NCI-H2029 (cell line): Measurements from ENCODE around the gene ARHGEF12.

Experiments used
- DNase-seq: peaks from one replicate; lab custom pipeline; 2025; lab: John Stamatoyannopoulos, UW

ARHGEF12 gene

GRCh38 chr11:120342678-120343077 is 6.5 kb downstream of the ARHGEF12 start:
- no peak for DNase-seq

GRCh38 chr11:120343429-120343828 is 7.2 kb downstream of the ARHGEF12 start:
- DNase-seq: no peak

DNA sequence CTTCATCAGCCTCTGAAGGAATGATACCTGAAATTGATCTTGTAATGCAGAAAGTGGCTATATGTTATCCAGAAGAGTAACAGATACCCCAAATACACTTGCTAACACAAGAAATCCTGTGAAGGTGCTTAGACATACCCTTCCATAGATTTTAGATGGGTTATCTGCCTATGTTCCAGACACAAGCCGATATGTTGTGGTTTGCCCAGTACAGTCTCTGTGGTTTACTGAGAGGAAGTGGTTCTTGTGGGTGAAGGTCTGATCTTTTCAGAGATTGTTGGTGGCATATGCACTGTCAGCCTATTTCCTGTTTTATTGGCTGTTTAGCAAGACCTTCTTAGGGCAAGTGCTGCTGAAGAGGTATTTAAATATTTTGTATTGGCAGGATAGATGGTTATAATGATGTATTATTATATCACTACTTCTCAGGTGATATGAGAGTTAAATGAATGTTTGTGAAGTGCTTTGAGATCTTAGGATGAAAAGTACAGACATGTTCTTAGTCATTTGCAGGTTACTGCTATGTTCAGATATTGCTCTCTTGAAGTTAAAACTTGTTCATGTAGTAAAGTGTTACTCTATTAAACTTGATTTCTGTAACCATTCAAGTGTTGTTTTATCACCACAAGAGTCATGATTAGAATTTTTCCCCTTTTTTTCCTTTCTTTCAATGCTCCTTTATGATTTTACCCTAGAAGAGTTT is 8.2 kb downstream of the ARHGEF12 start:
- DNase-seq: peak; percentile 14

- no peak for DNase-seq
Observed at GRCh38 chr11:120346233-120346632, 10.0 kb downstream of the ARHGEF12 start.

- DNase-seq: no peak
Observed at GRCh38 chr11:120350637-120351036, 14.4 kb downstream of the ARHGEF12 start.

DNA sequence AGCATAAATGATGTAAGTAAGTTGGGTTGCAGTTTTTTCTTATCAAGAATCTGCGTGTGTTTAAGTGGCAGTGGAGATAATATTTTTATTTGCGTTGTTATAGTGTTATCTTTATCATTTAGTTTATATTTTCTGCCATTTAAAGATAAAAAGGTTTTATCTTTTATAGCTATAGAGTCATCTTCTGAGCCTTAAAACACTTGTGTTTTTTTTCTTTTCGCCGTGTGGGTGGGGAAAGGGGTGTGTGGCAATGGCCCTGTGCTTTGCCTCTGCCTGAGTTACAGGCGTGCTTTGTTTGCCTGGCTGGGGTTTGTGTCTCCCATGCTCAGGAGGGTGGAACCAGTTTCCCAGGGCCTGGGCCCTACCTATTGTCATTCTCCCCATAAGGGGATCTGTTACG is 16.2 kb downstream of the ARHGEF12 start:
- DNase-seq: no peak

DNA sequence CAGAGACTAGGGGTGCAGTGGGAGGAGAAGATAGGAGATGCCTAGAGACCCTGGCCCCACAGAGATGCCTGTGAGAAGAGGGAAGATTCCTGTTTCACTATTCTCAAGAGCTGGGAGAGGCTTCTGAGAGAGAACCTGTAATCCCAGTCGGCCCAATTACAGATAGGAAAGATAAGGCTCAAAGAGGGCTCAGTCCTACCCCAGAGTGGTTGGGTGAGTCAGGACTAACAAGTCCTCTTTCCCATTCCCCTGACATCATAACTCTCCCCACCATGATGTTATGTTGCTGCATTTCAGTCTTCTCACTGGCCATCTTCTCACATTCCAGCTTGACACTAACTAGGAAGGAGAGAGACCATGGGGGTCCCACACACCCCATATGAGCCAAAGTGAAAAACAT is 17.9 kb downstream of the ARHGEF12 start:
- DNase-seq: no peak

DNA sequence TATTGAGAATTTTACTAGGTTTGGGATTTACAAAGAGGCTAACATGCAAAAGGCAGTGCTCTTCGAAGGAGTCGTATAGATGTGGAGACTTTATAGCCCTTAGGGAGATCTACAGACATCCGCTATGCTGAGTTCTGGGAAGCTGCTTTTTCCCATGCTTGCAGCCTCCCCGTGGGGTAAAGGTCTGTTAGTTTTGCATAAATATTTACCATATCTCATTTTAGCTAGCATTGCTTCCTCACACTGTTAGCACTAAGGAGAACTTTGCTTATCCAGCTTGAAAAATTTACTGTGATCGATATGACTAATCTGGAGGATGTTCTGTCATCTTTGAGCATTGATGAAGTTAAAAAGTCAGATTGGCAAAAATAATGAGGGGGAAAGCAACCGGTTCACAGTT is 18.6 kb downstream of the ARHGEF12 start:
- no peak for DNase-seq

GRCh38 chr11:120357620-120358019 is 21.4 kb downstream of the ARHGEF12 start:
- no peak for DNase-seq

DNA sequence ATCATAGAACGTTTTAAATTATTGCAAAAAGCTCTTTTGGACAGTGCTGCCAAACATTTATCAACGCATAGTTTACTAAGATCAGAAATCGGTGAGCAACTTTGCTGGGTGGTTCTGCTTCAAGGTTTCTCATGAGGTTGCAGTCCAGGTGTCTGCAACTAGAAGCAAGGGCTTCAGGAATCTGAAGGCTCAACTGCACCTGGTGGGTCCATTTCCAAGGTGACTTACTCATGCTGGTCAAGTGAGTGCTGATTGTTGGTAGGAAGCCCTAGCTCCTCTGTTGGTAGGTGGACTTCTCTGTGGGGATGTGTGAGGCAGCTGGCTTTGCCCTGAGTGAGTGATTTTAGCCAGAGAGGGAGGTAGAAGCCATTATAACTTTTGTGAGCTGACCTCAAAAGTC is 22.5 kb downstream of the ARHGEF12 start:
- no peak for DNase-seq

- no peak for DNase-seq
Observed at GRCh38 chr11:120363436-120363835, 27.2 kb downstream of the ARHGEF12 start.

DNA sequence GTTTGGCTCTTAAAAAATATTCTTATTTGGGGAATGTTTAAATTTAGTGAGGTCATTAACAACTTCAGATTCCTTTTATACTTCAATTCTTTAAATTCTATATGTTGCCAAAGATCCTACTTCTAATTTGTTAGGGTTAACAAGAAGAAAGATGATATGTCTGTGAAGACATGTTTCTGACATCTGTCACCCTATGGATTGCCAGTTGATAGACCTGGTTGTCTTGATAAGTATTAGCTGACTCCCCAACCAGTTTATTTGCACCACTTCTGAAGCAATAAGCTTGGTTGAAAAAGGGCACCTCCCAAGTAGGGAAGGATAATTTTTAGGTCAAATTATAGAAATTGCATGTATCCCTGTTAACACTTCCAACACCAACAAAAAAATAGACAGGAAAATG is 29.3 kb downstream of the ARHGEF12 start:
- DNase-seq: no peak

GRCh38 chr11:120372296-120372695 is 36.1 kb downstream of the ARHGEF12 start:
- DNase-seq: no peak

DNA sequence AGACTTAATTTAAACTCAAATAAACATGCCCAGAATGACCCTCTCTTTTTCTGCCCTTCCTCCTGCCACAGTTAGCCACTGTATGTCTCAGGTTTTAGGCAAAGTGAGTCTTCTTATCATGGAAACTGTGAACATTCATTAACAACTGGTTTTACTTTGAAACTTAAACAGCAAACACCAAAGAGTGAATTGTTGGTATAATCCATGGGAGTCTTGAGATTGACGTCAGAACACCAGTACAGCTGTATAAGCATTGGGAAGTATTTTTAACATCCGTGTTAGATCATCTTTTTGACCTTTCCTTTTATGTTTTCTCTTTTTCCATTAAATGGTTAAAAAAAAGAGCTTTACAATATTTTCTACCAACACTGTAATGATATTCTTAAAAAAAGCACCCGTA is 38.9 kb downstream of the ARHGEF12 start:
- no peak for DNase-seq

- no peak for DNase-seq
Observed at GRCh38 chr11:120376547-120377182, 40.5 kb downstream of the ARHGEF12 start.

- no peak for DNase-seq
Observed at GRCh38 chr11:120378474-120378873, 42.3 kb downstream of the ARHGEF12 start.

GRCh38 chr11:120381401-120381800 is 45.2 kb downstream of the ARHGEF12 start:
- DNase-seq: no peak

GRCh38 chr11:120383518-120384155 is 47.4 kb downstream of the ARHGEF12 start:
- DNase-seq: no peak

- DNase-seq: no peak
Observed at GRCh38 chr11:120384476-120384875, 48.3 kb downstream of the ARHGEF12 start.

GRCh38 chr11:120385110-120385509 is 48.9 kb downstream of the ARHGEF12 start:
- DNase-seq: no peak

DNA sequence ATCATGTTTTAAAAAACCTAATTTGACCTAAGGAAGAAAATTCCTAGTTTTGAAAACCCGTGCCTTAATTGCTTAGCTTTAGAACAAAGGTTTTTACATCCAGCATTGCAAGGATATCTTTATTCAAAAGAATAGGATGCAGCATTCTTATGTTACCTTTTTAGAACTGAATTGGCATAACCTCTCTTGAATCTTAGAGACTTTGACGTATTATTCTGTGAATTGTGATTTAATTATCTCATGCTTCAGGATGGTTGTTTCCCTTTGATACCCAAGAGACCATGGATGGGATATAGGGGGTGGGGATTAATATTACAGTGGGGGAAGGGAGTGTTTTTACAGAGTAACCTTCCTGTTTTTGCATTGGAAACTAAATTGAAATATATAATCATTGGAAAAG is 49.4 kb downstream of the ARHGEF12 start:
- no peak for DNase-seq

- DNase-seq: no peak
Observed at GRCh38 chr11:120386318-120386717, 50.1 kb downstream of the ARHGEF12 start.

GRCh38 chr11:120386774-120387371 is 50.7 kb downstream of the ARHGEF12 start:
- no peak for DNase-seq
